Neuronal stem cell (in vitro differentiated cells): Measurements from ENCODE around the gene ITPR2.

ENCODE experiments used
- DNase-seq: peaks from one replicate; pipeline ENCODE4 v3.0.0-alpha.2; 2013; ENCODE audit warnings: low spot score
- H2AFZ ChIP-seq: one replicate; pipeline ENCODE4 v1.6.1; 2013; ENCODE audit warnings: mild to moderate bottlenecking, low read length, inconsistent platforms
- H2AK5ac ChIP-seq: 2 replicates; pipeline ENCODE4 v1.6.1; 2013; ENCODE audit warnings: low read depth, mild to moderate bottlenecking, inconsistent platforms, low read length, moderate library complexity, mixed read lengths
- H2BK120ac ChIP-seq: 2 replicates; pipeline ENCODE4 v1.6.1; 2013; ENCODE audit warnings: low read depth, mild to moderate bottlenecking, inconsistent platforms, low read length, moderate library complexity, mixed read lengths
- H2BK12ac ChIP-seq: one replicate; pipeline ENCODE4 v1.6.1; 2013; ENCODE audit warnings: low read length, inconsistent platforms
- H2BK15ac ChIP-seq: 2 replicates; pipeline ENCODE4 v1.6.1; 2013; ENCODE audit warnings: mild to moderate bottlenecking, low read length, inconsistent platforms, mixed read lengths
- H2BK5ac ChIP-seq: one replicate; pipeline ENCODE4 v1.6.1; 2013; ENCODE audit warnings: inconsistent platforms, mild to moderate bottlenecking, low read length, moderate library complexity
- H3K14ac ChIP-seq: one replicate; pipeline ENCODE4 v1.6.1; 2013; ENCODE audit warnings: low read length, inconsistent platforms
- H3K18ac ChIP-seq: 2 replicates; pipeline ENCODE4 v1.6.1; 2013; ENCODE audit warnings: low read length, inconsistent platforms
- H3K23ac ChIP-seq: 2 replicates; pipeline ENCODE4 v1.6.1; 2013; ENCODE audit warnings: low read depth, mild to moderate bottlenecking, mixed read lengths, low read length, inconsistent platforms; ENCODE audit not compliant: poor library complexity
- H3K27ac ChIP-seq: replicated peaks from 3 replicates; pipeline ENCODE4 v1.5.1; 2013; ENCODE audit warnings: low read length, inconsistent platforms
- H3K27me3 ChIP-seq, 3 experiments: 2 replicates each; pipeline ENCODE4 v1.6.1; 2013; ENCODE audit warnings: low read length in 3 of 3, mild to moderate bottlenecking in 2 of 3, inconsistent platforms in 1 of 3, low read depth in 1 of 3, mixed read lengths in 1 of 3, moderate library complexity in 1 of 3; ENCODE audit not compliant: control insufficient read depth in 3 of 3, insufficient read depth in 3 of 3
- H3K36me3 ChIP-seq, 2 donors: replicated peaks in 1 of 2; 2 replicates each; pipeline ENCODE4 v1.6.1; 2013; ENCODE audit warnings: low read length in 2 of 2; ENCODE audit not compliant: control insufficient read depth in 2 of 2, insufficient read depth in 2 of 2
- H3K4ac ChIP-seq: 2 replicates; pipeline ENCODE4 v1.6.1; 2013; ENCODE audit warnings: inconsistent platforms, mild to moderate bottlenecking, low read length, moderate library complexity
- H3K4me1 ChIP-seq, 2 donors: 1 replicate in 1 of 2; 2 replicates in 1 of 2; pipeline ENCODE4 v1.6.1; 2013; ENCODE audit warnings: low read length in 2 of 2, low read depth in 1 of 2; ENCODE audit not compliant: control insufficient read depth in 2 of 2, insufficient read depth in 1 of 2
- H3K4me2 ChIP-seq: one replicate; pipeline ENCODE4 v1.6.1; 2013; ENCODE audit warnings: mild to moderate bottlenecking, low read length, inconsistent platforms; ENCODE audit not compliant: insufficient read depth, poor library complexity, severe bottlenecking
- H3K4me3 ChIP-seq, 2 donors: 2 replicates each; pipeline ENCODE4 v1.5.1; 2013; ENCODE audit warnings: low read length in 2 of 2, mild to moderate bottlenecking in 2 of 2, inconsistent platforms in 1 of 2, moderate library complexity in 1 of 2
- H3K79me1 ChIP-seq: one replicate; pipeline ENCODE4 v1.6.1; 2013; ENCODE audit warnings: low read depth, mild to moderate bottlenecking, inconsistent platforms, low read length, moderate library complexity
- H3K9ac ChIP-seq: one replicate; pipeline ENCODE4 v1.6.1; 2013; ENCODE audit warnings: mild to moderate bottlenecking, low read depth, low read length, inconsistent platforms; ENCODE audit not compliant: poor library complexity
- H3K9me3 ChIP-seq, 2 donors: replicated peaks in 1 of 2; 2 replicates each; pipeline versions ENCODE3 to v1.6.1; 2013; ENCODE audit warnings: low read length in 2 of 2, mild to moderate bottlenecking in 2 of 2, inconsistent platforms in 1 of 2, low read depth in 1 of 2, mixed read lengths in 1 of 2, moderate library complexity in 1 of 2; ENCODE audit not compliant: control insufficient read depth in 2 of 2, insufficient read depth in 1 of 2
- H4K8ac ChIP-seq: one replicate; pipeline ENCODE4 v1.6.1; 2013; ENCODE audit warnings: low read depth, mild to moderate bottlenecking, inconsistent platforms, low read length, moderate library complexity
- H4K91ac ChIP-seq: one replicate; pipeline ENCODE4 v1.6.1; 2013; ENCODE audit warnings: low read length, low read depth, mild to moderate bottlenecking, inconsistent platforms; ENCODE audit not compliant: poor library complexity
- WGBS, 2 donors: extraction: QIAGEN DNeasy Blood & Tissue Kit; methylation state at CpG; one replicate each; pipeline ENCODE4 v1.1.7; 2013; ENCODE audit warnings: missing lambda C conversion rate in 2 of 2, mixed read lengths in 1 of 2; ENCODE audit not compliant: insufficient read length in 2 of 2, insufficient replicate concordance in 1 of 2; ENCODE audit errors: extremely low coverage in 2 of 2; 5-methylcytosine and 5-hydroxymethylcytosine counted together

ITPR2 gene

DNA sequence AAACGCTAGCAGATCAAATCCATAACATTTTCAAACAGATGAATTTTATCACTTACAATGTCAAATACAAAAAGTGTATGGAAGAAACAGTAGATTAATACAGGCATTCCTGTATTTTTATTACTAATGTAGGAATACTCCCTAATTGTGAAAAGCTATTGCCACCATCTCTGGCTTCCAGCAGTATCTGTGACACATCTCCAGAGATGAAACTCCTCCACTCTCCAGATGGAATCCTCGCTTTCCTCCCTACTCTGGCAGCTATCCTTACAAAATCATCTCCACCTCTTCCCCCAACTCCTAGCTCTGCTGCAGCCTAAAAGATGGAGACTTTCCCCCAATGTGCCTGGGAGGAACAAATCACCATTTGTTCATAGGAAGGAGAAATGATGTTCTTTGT is 426.2 kb downstream of the ITPR2 start:
- Histone ChIP-seq H3K36me3 (no peaks in the 10 kb centered on the region), H3K4me2 (no peak overlapping the region), H3K4me1 (no peaks in the 10 kb centered on the region), H3K9ac (no peak overlapping the region), H4K8ac (no peak overlapping the region), H3K9me3 (peaks cover 0 to 2% of the 10 kb centered on the region in 2 donors), H3K14ac (no peak overlapping the region), H3K18ac (no peak overlapping the region), H3K79me1 (no peaks in the 10 kb centered on the region), H2AFZ (no peak overlapping the region), H3K4me3 (no peak overlapping the region), H4K91ac (no peak overlapping the region), H2BK5ac (no peak overlapping the region), H3K27me3 (no peaks in the 10 kb centered on the region), H3K23ac (no peak overlapping the region), H2AK5ac (no peak overlapping the region), H3K27ac (no peak overlapping the region), H2BK15ac (no peak overlapping the region), H3K4ac (no peak overlapping the region), H2BK120ac (no peak overlapping the region), H2BK12ac (no peak overlapping the region)
- DNase-seq, result no peak
- no CpG with 5 or more reads among the region's 2 CpGs for WGBS, 2 donors

DNA sequence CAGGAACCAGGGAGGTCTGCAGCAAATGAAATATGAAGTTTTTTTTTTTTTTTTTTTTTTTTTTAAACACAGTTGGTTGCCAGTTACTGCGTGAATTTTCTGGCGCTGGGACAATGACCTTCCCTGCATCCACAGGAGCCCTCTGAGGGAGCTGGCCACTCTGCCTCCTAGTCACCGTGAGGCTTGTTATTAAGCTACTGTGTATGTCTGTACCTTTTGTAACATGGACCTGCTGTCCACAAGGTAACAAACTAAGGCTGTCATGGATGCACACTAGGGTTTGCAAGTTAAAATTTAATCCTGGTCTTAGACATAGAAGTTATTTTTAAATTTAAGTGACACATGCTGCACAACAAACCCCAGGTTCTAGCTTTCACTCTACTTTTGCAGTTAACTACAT is 426.6 kb downstream of the ITPR2 start:
- no peak for DNase-seq
- H3K4me3 ChIP-seq, result no peak overlapping the region
- WGBS, 2 donors, result no CpG with 5 or more reads among the region's 3 CpGs
- H3K36me3 ChIP-seq, result no peaks in the 10 kb centered on the region
- no peak overlapping the region for H2BK5ac ChIP-seq
- no peak overlapping the region for H3K14ac ChIP-seq
- no peak overlapping the region for H2BK120ac ChIP-seq
- peaks cover 0 to 2% of the 10 kb centered on the region in 2 donors for H3K9me3 ChIP-seq
- no peak overlapping the region for H4K8ac ChIP-seq
- no peaks in the 10 kb centered on the region for H3K27me3 ChIP-seq
- H3K27ac ChIP-seq, result no peak overlapping the region
- no peak overlapping the region for H2BK15ac ChIP-seq
- H3K9ac ChIP-seq, result no peak overlapping the region
- no peak overlapping the region for H2AFZ ChIP-seq
- H2AK5ac ChIP-seq, result no peak overlapping the region
- H3K4me1 ChIP-seq, result no peaks in the 10 kb centered on the region
- no peak overlapping the region for H3K4ac ChIP-seq
- no peak overlapping the region for H4K91ac ChIP-seq
- no peak overlapping the region for H3K18ac ChIP-seq
- no peak overlapping the region for H3K4me2 ChIP-seq
- H3K23ac ChIP-seq, result no peak overlapping the region
- no peak overlapping the region for H2BK12ac ChIP-seq
- H3K79me1 ChIP-seq, result no peaks in the 10 kb centered on the region

DNA sequence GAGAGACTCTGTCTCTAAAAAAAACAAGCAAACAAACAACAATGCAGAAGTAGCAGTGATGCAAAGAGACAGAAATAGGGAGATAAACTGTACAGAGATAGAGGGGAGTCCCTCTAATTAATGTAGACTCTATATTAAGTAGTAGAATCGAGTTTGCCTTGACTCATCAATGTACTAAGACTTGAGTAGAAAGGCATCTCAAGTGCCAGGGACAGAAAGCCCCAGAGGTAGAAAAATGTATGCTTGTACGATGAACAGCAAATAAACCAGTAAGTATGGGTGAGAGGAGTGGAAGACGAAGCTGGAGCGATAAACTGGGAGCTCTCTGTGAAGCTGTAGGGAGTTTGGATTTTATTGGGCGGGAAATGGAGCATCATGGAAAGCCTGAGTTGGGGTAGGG is 429.4 kb downstream of the ITPR2 start:
- H2AK5ac ChIP-seq, result no peak overlapping the region
- no peak overlapping the region for H3K9ac ChIP-seq
- no peak overlapping the region for H2BK5ac ChIP-seq
- H3K4ac ChIP-seq, result no peak overlapping the region
- H4K91ac ChIP-seq, result no peak overlapping the region
- H3K36me3 ChIP-seq, result no peaks in the 10 kb centered on the region
- H2BK15ac ChIP-seq, result no peak overlapping the region
- H4K8ac ChIP-seq, result no peak overlapping the region
- H3K4me2 ChIP-seq, result no peak overlapping the region
- WGBS, 2 donors, result no CpG with 5 or more reads among the region's 5 CpGs
- no peak overlapping the region for H3K18ac ChIP-seq
- no peak overlapping the region for H2AFZ ChIP-seq
- no peaks in the 10 kb centered on the region for H3K79me1 ChIP-seq
- H3K27me3 ChIP-seq, result no peaks in the 10 kb centered on the region
- H2BK120ac ChIP-seq, result no peak overlapping the region
- H3K4me1 ChIP-seq, result no peaks in the 10 kb centered on the region
- H3K9me3 ChIP-seq, result peaks cover 0 to 3% of the 10 kb centered on the region in 2 donors
- H3K23ac ChIP-seq, result no peak overlapping the region
- H3K4me3 ChIP-seq, result no peak overlapping the region
- H3K14ac ChIP-seq, result no peak overlapping the region
- no peak overlapping the region for H2BK12ac ChIP-seq
- no peak for DNase-seq
- no peak overlapping the region for H3K27ac ChIP-seq

DNA sequence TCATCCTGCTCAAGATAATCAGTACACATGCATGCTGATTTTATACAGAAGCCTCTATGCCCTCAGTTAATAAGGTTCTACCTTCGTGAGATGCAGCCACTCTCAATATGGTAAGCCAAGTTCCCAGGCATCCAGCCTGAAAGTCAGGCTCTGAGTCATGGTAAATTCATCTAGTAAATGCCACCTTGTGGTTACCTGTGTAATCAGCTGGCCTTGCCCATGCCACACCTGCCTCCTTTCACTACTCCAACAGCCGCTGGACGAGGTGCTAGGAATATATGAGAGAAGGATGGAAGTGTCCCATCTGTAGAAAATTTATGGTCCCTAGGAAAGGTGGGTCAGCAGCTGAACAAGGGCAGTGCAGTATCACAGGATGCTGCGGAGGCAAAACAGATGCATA is 430.3 kb downstream of the ITPR2 start:
- Histone ChIP-seq H3K4ac (no peak overlapping the region), H3K18ac (no peak overlapping the region), H3K9me3 (peaks cover 0 to 2% of the 10 kb centered on the region in 2 donors), H3K27me3 (no peaks in the 10 kb centered on the region), H3K79me1 (no peaks in the 10 kb centered on the region), H3K23ac (no peak overlapping the region), H2BK120ac (no peak overlapping the region), H3K4me1 (no peaks in the 10 kb centered on the region), H2BK15ac (no peak overlapping the region), H3K9ac (no peak overlapping the region), H3K14ac (no peak overlapping the region), H2BK12ac (no peak overlapping the region), H2AK5ac (no peak overlapping the region), H3K27ac (no peak overlapping the region), H2BK5ac (no peak overlapping the region), H2AFZ (no peak overlapping the region), H3K4me2 (no peak overlapping the region), H3K4me3 (no peak overlapping the region), H3K36me3 (no peaks in the 10 kb centered on the region), H4K8ac (no peak overlapping the region), H4K91ac (no peak overlapping the region)
- DNase-seq, result no peak
- whole genome bisulfite sequencing, 2 donors, result no CpG with 5 or more reads among the region's 4 CpGs
